Measurements from ENCODE around the gene GRIA1. TPM values are rescaled to one million over a fixed set of nuclear protein-coding genes. Genes with fewer than 3 reads are reported as not detected.

GRIA1 gene
- total and polyA plus RNA-seq, 2 of the 13 experiments (the other 11 are each of a cell fraction or from before 2014, with no cell fraction given) = not detected

DNA sequence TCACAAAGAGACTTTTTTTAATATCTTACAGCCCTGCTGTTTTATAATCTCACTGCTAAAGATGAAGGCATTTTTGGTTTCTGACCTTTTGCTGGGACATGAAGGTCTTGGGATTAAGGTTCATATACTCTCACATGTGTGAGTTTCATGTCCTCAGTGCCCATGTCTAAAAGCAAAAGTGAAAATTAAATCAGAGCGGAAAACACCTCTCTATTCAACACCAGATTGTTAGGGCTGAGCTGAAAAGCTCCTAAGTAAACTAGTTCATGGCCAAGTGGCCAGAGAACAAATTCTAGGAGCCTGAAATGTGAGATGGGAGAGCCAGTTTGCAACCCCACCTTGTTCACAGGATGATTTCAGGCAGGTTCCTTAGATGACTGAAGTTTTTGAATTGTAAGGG, 110.9 kb downstream of the GRIA1 start:
- in situ Hi-C loops (cut with HindIII; ENCODE audit: extremely low pct_ligation_motif_present, low pct_unique_long_range_greater_than_20kb) = no loop called here
- no peak for FAIRE-seq
- H3K4me3 ChIP-seq (replicated peaks in 1 of 3; ENCODE audit: insufficient read depth in 1 of 3, low read depth in 2 of 3, low read length in 3 of 3) = no peak overlapping the region
- H3K4me1 ChIP-seq (ENCODE audit: insufficient read depth, low read length) = no peaks in the 10 kb centered on the region
- no peaks in the 10 kb centered on the region for H3K9me3 ChIP-seq (ENCODE audit: low read length)
- H3K27me3 ChIP-seq (ENCODE audit: control insufficient read depth in 1 of 2, insufficient read depth in 2 of 2, low read length in 2 of 2) = no peaks in the 10 kb centered on the region
- TF ChIP-seq KDM5B (CRISPR knock-in tag; IDR thresholded peaks at IDR 0.05; ENCODE audit: borderline replicate concordance) (no peak), FOXA1 (IDR thresholded peaks at IDR 0.05) (no peak), FOXA1 (CRISPR knock-in tag; IDR thresholded peaks at IDR 0.05) (no peak), ZNF660 (CRISPR knock-in tag; IDR thresholded peaks at IDR 0.05; ENCODE audit: borderline replicate concordance, low read depth) (no peak), SPEN (CRISPR knock-in tag; IDR thresholded peaks at IDR 0.05; ENCODE audit: low read depth) (no peak), SETDB1 (CRISPR knock-in tag; IDR thresholded peaks at IDR 0.05; ENCODE audit: borderline replicate concordance) (no peak)
- TF ChIP-seq, protein P1, sequence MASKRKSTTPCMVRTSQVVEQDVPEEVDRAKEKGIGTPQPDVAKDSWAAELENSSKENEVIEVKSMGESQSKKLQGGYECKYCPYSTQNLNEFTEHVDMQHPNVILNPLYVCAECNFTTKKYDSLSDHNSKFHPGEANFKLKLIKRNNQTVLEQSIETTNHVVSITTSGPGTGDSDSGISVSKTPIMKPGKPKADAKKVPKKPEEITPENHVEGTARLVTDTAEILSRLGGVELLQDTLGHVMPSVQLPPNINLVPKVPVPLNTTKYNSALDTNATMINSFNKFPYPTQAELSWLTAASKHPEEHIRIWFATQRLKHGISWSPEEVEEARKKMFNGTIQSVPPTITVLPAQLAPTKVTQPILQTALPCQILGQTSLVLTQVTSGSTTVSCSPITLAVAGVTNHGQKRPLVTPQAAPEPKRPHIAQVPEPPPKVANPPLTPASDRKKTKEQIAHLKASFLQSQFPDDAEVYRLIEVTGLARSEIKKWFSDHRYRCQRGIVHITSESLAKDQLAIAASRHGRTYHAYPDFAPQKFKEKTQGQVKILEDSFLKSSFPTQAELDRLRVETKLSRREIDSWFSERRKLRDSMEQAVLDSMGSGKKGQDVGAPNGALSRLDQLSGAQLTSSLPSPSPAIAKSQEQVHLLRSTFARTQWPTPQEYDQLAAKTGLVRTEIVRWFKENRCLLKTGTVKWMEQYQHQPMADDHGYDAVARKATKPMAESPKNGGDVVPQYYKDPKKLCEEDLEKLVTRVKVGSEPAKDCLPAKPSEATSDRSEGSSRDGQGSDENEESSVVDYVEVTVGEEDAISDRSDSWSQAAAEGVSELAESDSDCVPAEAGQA (IDR thresholded peaks at IDR 0.05; ENCODE audit: low read depth) = no peak
- TF ChIP-seq, protein P1 (CRISPR knock-in tag; IDR thresholded peaks at IDR 0.05; ENCODE audit: borderline replicate concordance) = no peak
- no peak for DNase-seq (ENCODE audit: low spot score)
- no peak overlapping the region for H3K27ac ChIP-seq (ENCODE audit: extremely low read length, insufficient read depth, low read length)
- intact Hi-C loops (cut with micrococcal nuclease; ENCODE audit: unreplicated experiment) = no loop called here
- H2AFZ ChIP-seq (ENCODE audit: low read length) = no peak overlapping the region
- CTCF ChIA-PET (ENCODE audit: low intra/inter-chr PET ratio, low total read pairs) = no interaction called here
- no TSS peak for BruUV-seq (replicated peaks)
- H3K4me2 ChIP-seq (ENCODE audit: low read depth, low read length) = no peak overlapping the region
- H3K79me2 ChIP-seq (ENCODE audit: insufficient read depth, low read length) = no peaks in the 10 kb centered on the region
- WGBS (ENCODE audit: low lambda C conversion rate) = 6% methylated on average over 1 of the region's 1 CpG
- POLR2A ChIA-PET = no interaction called here
- H3K36me3 ChIP-seq (replicated peaks in 1 of 2; ENCODE audit: control insufficient read depth in 1 of 2, insufficient read depth in 2 of 2, low read length in 2 of 2) = no peaks in the 10 kb centered on the region
- no peaks in the 10 kb centered on the region for H4K20me1 ChIP-seq (ENCODE audit: insufficient read depth, low read length)
- no peak overlapping the region for H3K9ac ChIP-seq (ENCODE audit: insufficient read depth, low read depth, low read length)
- no peak for ATAC-seq
